ENCODE results near the gene CNNM3.
"Not testable (repeated sequence)": the region's sequence is repeated elsewhere in the genome, so short reads cannot be mapped to it uniquely, and the experiment has no call there.

CNNM3 gene

GRCh38 chr2:96816127-96816835 is at the start of gene CNNM3:
Gene CNNM3 (plus strand): TSS chr2:96816268. CDS start chr2:96816278, 10 bp downstream.
- DNase-seq (ENCODE audit: low read depth) = peak; percentile 90

GRCh38 chr2:96767135-96767871 is 48.8 kb upstream of the CNNM3 start:
- no peak for DNase-seq (ENCODE audit: low read depth)

- DNase-seq (ENCODE audit: low read depth) = no peak
These were observed 47.9 kb upstream of the CNNM3 start for GRCh38 chr2:96768083-96768561.

- no peak for DNase-seq (ENCODE audit: low read depth)
These were observed 46.3 kb upstream of the CNNM3 start for GRCh38 chr2:96769814-96770213.

- DNase-seq (ENCODE audit: low read depth) = no peak
These were observed 45.4 kb upstream of the CNNM3 start for GRCh38 chr2:96770442-96771202.

- no peak for DNase-seq (ENCODE audit: low read depth)
These were observed 44.1 kb upstream of the CNNM3 start for GRCh38 chr2:96771796-96772618.

- DNase-seq (ENCODE audit: low read depth) = no peak
These were observed 43.0 kb upstream of the CNNM3 start for GRCh38 chr2:96772903-96773671.

- no peak for DNase-seq (ENCODE audit: low read depth)
These were observed 42.1 kb upstream of the CNNM3 start for GRCh38 chr2:96773922-96774321.

GRCh38 chr2:96775160-96775559 is 40.9 kb upstream of the CNNM3 start:
- no peak for DNase-seq (ENCODE audit: low read depth)

GRCh38 chr2:96783388-96783787 is 32.7 kb upstream of the CNNM3 start:
- no peak for DNase-seq (ENCODE audit: low read depth)

- DNase-seq (ENCODE audit: low read depth) = no peak
These were observed 28.7 kb upstream of the CNNM3 start for GRCh38 chr2:96787411-96787810.

- no peak for DNase-seq (ENCODE audit: low read depth)
These were observed 27.4 kb upstream of the CNNM3 start for GRCh38 chr2:96788442-96789244.

- no peak for DNase-seq (ENCODE audit: low read depth)
These were observed 26.8 kb upstream of the CNNM3 start for GRCh38 chr2:96789245-96789617.

GRCh38 chr2:96792772-96793749 is 23.0 kb upstream of the CNNM3 start:
- DNase-seq (ENCODE audit: low read depth) = no peak

- DNase-seq (ENCODE audit: low read depth) = no peak
These were observed 21.0 kb upstream of the CNNM3 start for GRCh38 chr2:96795076-96795475.

GRCh38 chr2:96796497-96796896 is 19.6 kb upstream of the CNNM3 start:
- DNase-seq (ENCODE audit: low read depth) = not testable (repeated sequence)

GRCh38 chr2:96797066-96797625 is 18.9 kb upstream of the CNNM3 start:
- DNase-seq (ENCODE audit: low read depth) = no peak

- no peak for DNase-seq (ENCODE audit: low read depth)
These were observed 17.1 kb upstream of the CNNM3 start for GRCh38 chr2:96798733-96799622.
